NCI-H748 (cell line): ENCODE results near the gene CYP2A7.
"Not testable (repeated sequence)": the region's sequence is repeated elsewhere in the genome, so short reads cannot be mapped to it uniquely, and the experiment has no call there.

Source experiments
- DNase-seq: peaks from one replicate; lab custom pipeline; 2025; ENCODE audit not compliant: unreplicated experiment; lab: John Stamatoyannopoulos, UW

CYP2A7 gene

GRCh38 chr19:40842997-40843652, 38.9 kb downstream of the CYP2A7 start:
- DNase-seq, result not testable (repeated sequence)

- DNase-seq, result not testable (repeated sequence)
Measured at GRCh38 chr19:40842012-40842411, 40.0 kb downstream of the CYP2A7 start.

GRCh38 chr19:40838477-40838876, 43.6 kb downstream of the CYP2A7 start:
- not testable (repeated sequence) for DNase-seq

GRCh38 chr19:40836754-40837429, 45.1 kb downstream of the CYP2A7 start:
- DNase-seq, result no peak

GRCh38 chr19:40833728-40834533, 48.1 kb downstream of the CYP2A7 start:
- DNase-seq, result not testable (repeated sequence)

GRCh38 chr19:40832431-40832790, 49.6 kb downstream of the CYP2A7 start:
- DNase-seq, result not testable (repeated sequence)

GRCh38 chr19:40831502-40832430, 50.3 kb downstream of the CYP2A7 start:
- peak; percentile 15 for DNase-seq

GRCh38 chr19:40830741-40831140, 51.3 kb downstream of the CYP2A7 start:
- not testable (repeated sequence) for DNase-seq

- no peak for DNase-seq
Measured at GRCh38 chr19:40829205-40829604, 52.8 kb downstream of the CYP2A7 start.

GRCh38 chr19:40827386-40828247, 54.4 kb downstream of the CYP2A7 start:
- DNase-seq, result no peak

GRCh38 chr19:40826699-40827385, 55.2 kb downstream of the CYP2A7 start:
- not testable (repeated sequence) for DNase-seq

- DNase-seq, result not testable (repeated sequence)
Measured at GRCh38 chr19:40826312-40826698, 55.7 kb downstream of the CYP2A7 start.

- not testable (repeated sequence) for DNase-seq
Measured at GRCh38 chr19:40825460-40826095, 56.5 kb downstream of the CYP2A7 start.
